ENCODE results near the gene SMCO2. TPM values are rescaled to one million over a fixed set of nuclear protein-coding genes. Genes with fewer than 3 reads are reported as not detected.
A peak's percentile ranks its signal among the peaks of the same experiment; 100 is the strongest.

SMCO2 gene
- polyA plus RNA-seq, 1 donor from 2014 or later = not detected

- Mint-ChIP-seq H3K27ac (no peak overlapping the region), H3K27me3 (peaks cover 19% of the 10 kb centered on the region), H3K9me3 (no peaks in the 10 kb centered on the region), H3K36me3 (no peaks in the 10 kb centered on the region), H3K4me3 (peak overlapping the region in 1 of 4 donors; percentile 99), H3K4me1 (peaks cover 11 to 23% (median 16%) of the 10 kb centered on the region in 3 donors)
These were observed 75.4 kb downstream of the SMCO2 start for GRCh38 chr12:27521981-27522380.

- no peaks in the 10 kb centered on the region for H3K36me3 Mint-ChIP-seq
- H3K4me3 Mint-ChIP-seq = peak overlapping the region; percentile 97 to 100 (median 99)
- no peaks in the 10 kb centered on the region for H3K9me3 Mint-ChIP-seq
- H3K4me1 Mint-ChIP-seq = peaks cover 11 to 23% (median 16%) of the 10 kb centered on the region in 3 donors
- H3K27me3 Mint-ChIP-seq = peaks cover 12% of the 10 kb centered on the region
- peak overlapping the region; percentile 86 to 95 (median 89) for H3K27ac Mint-ChIP-seq
These were observed 76.7 kb downstream of the SMCO2 start for GRCh38 chr12:27523305-27523641.

GRCh38 chr12:27523642-27524493 is 77.3 kb downstream of the SMCO2 start, which contains the start of gene PPFIBP1:
PPFIBP1 (plus strand) TSS chr12:27524206; CDS start chr12:27633397, 109,191 bp downstream.
- Mint-ChIP-seq H3K27ac (peak within 1 kb of the TSS; percentile 86 to 95 (median 89)), H3K4me3 (peak within 1 kb of the TSS; percentile 97 to 100 (median 99)), H3K9me3 (no peaks in the 10 kb centered on the region), H3K4me1 (peaks cover 11 to 23% (median 16%) of the 10 kb centered on the region in 3 donors), H3K27me3 (peaks cover 11% of the 10 kb centered on the region), H3K36me3 (peaks cover 1% of the 10 kb centered on the region)

- H3K4me1 Mint-ChIP-seq = peaks cover 11 to 23% (median 16%) of the 10 kb centered on the region in 3 donors
- peaks cover 10% of the 10 kb centered on the region for H3K27me3 Mint-ChIP-seq
- H3K36me3 Mint-ChIP-seq = peaks cover 2% of the 10 kb centered on the region
- no peaks in the 10 kb centered on the region for H3K9me3 Mint-ChIP-seq
- no peak overlapping the region for H3K27ac Mint-ChIP-seq
- H3K4me3 Mint-ChIP-seq = peak overlapping the region; percentile 97 to 100 (median 99)
These were observed 77.9 kb downstream of the SMCO2 start for GRCh38 chr12:27524494-27524835.

GRCh38 chr12:27524839-27525753 is 78.6 kb downstream of the SMCO2 start:
- Mint-ChIP-seq H3K36me3 (peaks cover 2% of the 10 kb centered on the region), H3K27ac (peak overlapping the region in 1 of 3 donors; percentile 10), H3K27me3 (peaks cover 9% of the 10 kb centered on the region), H3K9me3 (no peaks in the 10 kb centered on the region), H3K4me3 (peak overlapping the region; percentile 97 to 100 (median 99)), H3K4me1 (peaks cover 11 to 27% (median 16%) of the 10 kb centered on the region in 3 donors)

- H3K27ac Mint-ChIP-seq = no peak overlapping the region
- H3K9me3 Mint-ChIP-seq = no peaks in the 10 kb centered on the region
- peaks cover 2% of the 10 kb centered on the region for H3K36me3 Mint-ChIP-seq
- peaks cover 9% of the 10 kb centered on the region for H3K27me3 Mint-ChIP-seq
- no peak overlapping the region for H3K4me3 Mint-ChIP-seq
- H3K4me1 Mint-ChIP-seq = peaks cover 15 to 28% (median 16%) of the 10 kb centered on the region in 3 donors
These were observed 81.0 kb downstream of the SMCO2 start for GRCh38 chr12:27527512-27527911.

- peaks cover 2% of the 10 kb centered on the region for H3K36me3 Mint-ChIP-seq
- H3K4me1 Mint-ChIP-seq = peaks cover 15 to 26% (median 15%) of the 10 kb centered on the region in 3 donors
- no peak overlapping the region for H3K27ac Mint-ChIP-seq
- H3K9me3 Mint-ChIP-seq = no peaks in the 10 kb centered on the region
- no peak overlapping the region for H3K4me3 Mint-ChIP-seq
- H3K27me3 Mint-ChIP-seq = peaks cover 14% of the 10 kb centered on the region
These were observed 82.3 kb downstream of the SMCO2 start for GRCh38 chr12:27528788-27529187.

- Mint-ChIP-seq H3K36me3 (peaks cover 2% of the 10 kb centered on the region), H3K9me3 (no peaks in the 10 kb centered on the region), H3K4me3 (no peak overlapping the region), H3K27me3 (peaks cover 14% of the 10 kb centered on the region), H3K27ac (peak overlapping the region in 1 of 3 donors; percentile 71), H3K4me1 (peaks cover 17 to 27% (median 20%) of the 10 kb centered on the region in 3 donors)
These were observed 83.8 kb downstream of the SMCO2 start for GRCh38 chr12:27530157-27530922.

- H3K36me3 Mint-ChIP-seq = peaks cover 2% of the 10 kb centered on the region
- no peak overlapping the region for H3K27ac Mint-ChIP-seq
- H3K4me3 Mint-ChIP-seq = no peak overlapping the region
- H3K27me3 Mint-ChIP-seq = peaks cover 10% of the 10 kb centered on the region
- peaks cover 22 to 28% (median 24%) of the 10 kb centered on the region in 3 donors for H3K4me1 Mint-ChIP-seq
- no peaks in the 10 kb centered on the region for H3K9me3 Mint-ChIP-seq
These were observed 85.4 kb downstream of the SMCO2 start for GRCh38 chr12:27531896-27532295.

GRCh38 chr12:27534060-27534764 is 87.7 kb downstream of the SMCO2 start:
- Mint-ChIP-seq H3K9me3 (no peaks in the 10 kb centered on the region), H3K4me1 (peaks cover 28 to 39% (median 36%) of the 10 kb centered on the region in 3 donors), H3K27me3 (peaks cover 14% of the 10 kb centered on the region), H3K4me3 (peak overlapping the region in 2 of 4 donors; percentile 30 to 71), H3K36me3 (no peaks in the 10 kb centered on the region), H3K27ac (peak overlapping the region in 1 of 3 donors; percentile 40)

- Mint-ChIP-seq H3K36me3 (no peaks in the 10 kb centered on the region), H3K27me3 (peaks cover 14% of the 10 kb centered on the region), H3K9me3 (no peaks in the 10 kb centered on the region), H3K4me3 (peak overlapping the region in 2 of 4 donors; percentile 30 to 71), H3K27ac (no peak overlapping the region), H3K4me1 (peaks cover 28 to 41% (median 37%) of the 10 kb centered on the region in 3 donors)
These were observed 88.2 kb downstream of the SMCO2 start for GRCh38 chr12:27534765-27535161.

GRCh38 chr12:27535318-27535717 is 88.8 kb downstream of the SMCO2 start:
- Mint-ChIP-seq H3K36me3 (no peaks in the 10 kb centered on the region), H3K27me3 (peaks cover 14% of the 10 kb centered on the region), H3K4me1 (peaks cover 28 to 37% (median 36%) of the 10 kb centered on the region in 3 donors), H3K4me3 (peak overlapping the region in 2 of 4 donors; percentile 2 to 66), H3K9me3 (no peaks in the 10 kb centered on the region), H3K27ac (no peak overlapping the region)

GRCh38 chr12:27537855-27538675 is 91.5 kb downstream of the SMCO2 start:
- H3K36me3 Mint-ChIP-seq = peaks cover 2% of the 10 kb centered on the region
- H3K4me3 Mint-ChIP-seq = no peak overlapping the region
- peaks cover 24 to 37% (median 36%) of the 10 kb centered on the region in 3 donors for H3K4me1 Mint-ChIP-seq
- H3K27me3 Mint-ChIP-seq = peaks cover 13% of the 10 kb centered on the region
- H3K27ac Mint-ChIP-seq = no peak overlapping the region
- H3K9me3 Mint-ChIP-seq = no peaks in the 10 kb centered on the region
